NCI-H146 treated with DMSO at 0.1 percent for 48 hours (cell line): ENCODE results near the gene CCDC175.

Experiments
- DNase-seq: peaks from one replicate; lab custom pipeline; 2025; ENCODE audit not compliant: unreplicated experiment; lab: John Stamatoyannopoulos, UW

The CCDC175 gene

DNA sequence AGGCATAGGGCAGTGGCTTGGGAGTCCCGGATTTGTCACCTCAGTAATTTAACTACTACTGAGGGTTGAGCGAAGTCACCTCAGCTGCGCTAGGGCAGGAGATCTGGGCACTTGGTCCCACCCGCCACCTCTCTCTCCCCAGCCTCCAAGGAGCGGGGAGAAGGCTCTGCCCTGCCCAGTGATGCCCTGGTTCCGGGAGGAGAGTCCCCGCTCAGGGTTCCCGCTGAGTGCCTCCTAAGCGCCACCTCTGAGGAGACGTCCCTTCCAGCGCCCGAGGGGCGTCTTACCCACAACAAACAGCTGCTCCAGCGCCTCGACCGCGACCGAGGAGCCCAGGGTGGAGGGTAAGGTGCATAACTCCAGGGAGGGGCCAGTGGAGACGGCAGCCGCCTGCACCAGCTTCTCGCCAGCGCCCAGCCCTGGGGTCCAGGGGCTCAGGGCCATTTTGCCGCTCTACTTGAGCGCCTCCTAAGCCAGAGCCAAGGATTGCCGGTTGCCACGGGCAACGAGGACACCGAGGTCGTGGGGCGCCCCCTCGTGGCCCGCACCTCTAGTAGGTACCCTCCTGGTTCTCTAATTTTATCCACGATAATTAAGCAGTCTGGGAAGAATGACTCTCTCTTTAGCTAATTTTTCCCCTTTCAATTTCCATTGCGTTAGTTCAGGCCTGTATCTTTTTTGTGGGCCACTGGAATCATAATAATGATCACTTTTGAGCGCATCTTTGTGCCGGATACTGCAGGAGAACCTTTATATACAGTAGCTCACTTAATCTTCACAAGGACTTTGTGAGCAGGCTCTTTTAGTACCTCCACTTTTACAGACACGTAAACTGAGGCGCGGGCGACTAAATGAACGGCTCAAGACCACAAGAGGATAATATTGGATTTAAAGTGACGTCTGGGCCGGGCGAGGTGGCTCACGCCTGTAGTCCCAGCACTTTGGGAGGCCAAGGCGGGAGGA, at the start of gene CCDC175:
Gene CCDC175, minus strand, starts transcription at position 481 of the 963 bp plus-strand sequence. Its CDS starts 37 bp downstream, at position 444.
- DNase-seq, result peak; percentile 60

DNA sequence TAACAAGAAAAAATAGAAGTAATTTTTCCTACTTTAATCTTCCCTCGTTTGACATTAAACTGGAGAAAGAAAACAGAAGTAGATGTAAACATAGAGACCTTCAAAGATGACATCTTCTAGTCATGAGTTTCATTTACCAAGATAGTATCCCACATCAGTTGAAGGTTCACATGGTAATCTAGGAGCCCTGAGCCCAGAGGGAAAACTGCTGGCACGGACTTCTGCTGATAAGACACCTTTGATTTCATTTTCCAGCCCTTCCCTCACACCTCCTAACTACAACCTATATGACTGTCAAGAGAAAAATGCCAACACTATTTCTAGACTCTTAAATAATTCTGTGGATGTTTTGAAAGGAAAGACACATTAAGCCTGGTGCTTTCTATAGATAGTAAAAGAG, 46.0 kb upstream of the CCDC175 start:
- DNase-seq, result no peak

DNA sequence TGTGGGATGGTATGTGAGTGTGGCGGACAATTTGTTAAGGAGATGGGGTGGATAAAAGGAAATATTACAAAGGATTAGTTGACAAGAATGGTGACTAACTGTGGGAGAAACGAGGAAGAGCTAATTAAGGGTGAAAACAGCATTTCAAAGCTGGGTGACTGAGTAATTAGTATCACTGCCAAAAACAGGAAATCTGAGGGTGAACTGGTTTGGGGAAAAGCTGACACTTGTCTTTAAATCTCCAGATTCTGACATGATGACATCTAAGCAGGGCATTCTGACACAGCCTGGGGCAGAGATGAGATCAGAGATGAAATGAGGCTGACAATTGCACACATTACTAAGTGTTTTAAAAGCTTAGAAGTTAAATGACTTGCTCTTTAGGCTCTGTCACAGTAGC, 42.4 kb upstream of the CCDC175 start:
- DNase-seq, result no peak

DNA sequence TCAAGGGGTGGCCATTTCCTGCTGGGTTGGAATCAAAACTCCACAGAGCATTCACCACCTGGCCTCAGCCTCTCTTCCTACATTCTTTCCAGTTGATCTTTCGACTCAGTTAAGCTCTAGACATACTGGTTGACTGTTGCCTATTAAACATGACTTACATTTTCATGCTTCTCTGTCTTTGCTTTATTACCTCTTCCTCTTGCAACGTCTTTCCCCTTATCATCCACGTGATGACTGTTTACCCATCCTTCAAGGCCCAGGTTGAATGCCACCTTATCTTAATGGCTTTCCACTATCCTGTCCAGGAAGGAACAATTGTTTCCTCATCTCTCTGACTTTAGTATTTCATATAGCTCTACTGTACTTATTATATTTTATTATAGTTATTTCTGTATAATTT, 24.4 kb upstream of the CCDC175 start:
- DNase-seq, result no peak

DNA sequence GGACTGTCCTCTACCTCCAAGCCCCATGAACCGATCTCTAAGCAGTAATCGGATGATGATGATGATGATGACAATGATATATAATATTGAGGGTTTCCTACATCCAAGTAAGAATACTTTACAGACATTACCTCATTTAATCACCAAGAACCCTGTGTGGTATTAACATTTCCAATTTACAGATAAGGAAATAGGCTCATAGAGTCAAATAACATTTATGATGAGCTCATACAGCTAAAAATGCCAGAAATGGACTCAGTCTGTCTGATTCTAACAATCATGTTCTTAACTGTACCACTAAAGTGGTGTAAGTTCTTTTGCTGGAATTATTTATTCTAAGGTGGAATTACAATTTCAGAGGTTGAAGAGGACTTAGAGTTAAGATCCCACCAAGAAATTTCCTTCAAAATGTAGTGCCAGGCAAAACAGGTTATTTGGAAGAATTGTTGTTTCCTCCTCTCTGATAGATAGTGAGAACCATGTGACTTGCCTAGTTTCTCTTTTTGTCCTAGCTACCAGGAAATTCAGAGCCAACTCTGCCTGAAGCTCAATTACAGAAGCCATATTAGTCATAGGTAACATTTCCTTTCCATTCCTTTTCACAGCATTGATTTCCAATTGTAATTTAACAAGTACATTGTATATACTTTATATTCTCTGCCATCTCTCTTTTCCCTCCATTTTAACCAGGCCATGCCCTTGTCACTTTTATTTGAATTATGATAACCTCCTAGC, 23.8 kb upstream of the CCDC175 start:
- no peak for DNase-seq

DNA sequence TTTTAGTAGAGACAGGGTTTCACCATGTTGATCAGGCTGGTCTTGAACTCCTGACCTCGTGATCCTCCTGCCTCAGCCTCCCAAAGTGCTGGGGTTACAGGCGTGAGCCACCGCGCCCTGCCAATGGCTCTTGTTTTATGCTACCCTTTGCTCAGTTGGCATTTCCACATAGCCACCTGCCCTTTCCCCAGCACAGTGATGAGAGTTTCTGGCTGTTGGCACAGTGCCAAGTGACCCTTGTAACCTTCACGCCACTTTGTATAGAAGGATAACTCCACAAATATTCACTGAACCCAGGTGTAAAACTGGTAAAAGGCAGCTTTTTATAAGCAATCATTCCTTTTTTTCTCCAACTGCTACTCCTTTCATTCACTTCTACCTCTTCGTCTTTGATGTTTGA, 18.5 kb upstream of the CCDC175 start:
- peak; percentile 3 for DNase-seq

DNA sequence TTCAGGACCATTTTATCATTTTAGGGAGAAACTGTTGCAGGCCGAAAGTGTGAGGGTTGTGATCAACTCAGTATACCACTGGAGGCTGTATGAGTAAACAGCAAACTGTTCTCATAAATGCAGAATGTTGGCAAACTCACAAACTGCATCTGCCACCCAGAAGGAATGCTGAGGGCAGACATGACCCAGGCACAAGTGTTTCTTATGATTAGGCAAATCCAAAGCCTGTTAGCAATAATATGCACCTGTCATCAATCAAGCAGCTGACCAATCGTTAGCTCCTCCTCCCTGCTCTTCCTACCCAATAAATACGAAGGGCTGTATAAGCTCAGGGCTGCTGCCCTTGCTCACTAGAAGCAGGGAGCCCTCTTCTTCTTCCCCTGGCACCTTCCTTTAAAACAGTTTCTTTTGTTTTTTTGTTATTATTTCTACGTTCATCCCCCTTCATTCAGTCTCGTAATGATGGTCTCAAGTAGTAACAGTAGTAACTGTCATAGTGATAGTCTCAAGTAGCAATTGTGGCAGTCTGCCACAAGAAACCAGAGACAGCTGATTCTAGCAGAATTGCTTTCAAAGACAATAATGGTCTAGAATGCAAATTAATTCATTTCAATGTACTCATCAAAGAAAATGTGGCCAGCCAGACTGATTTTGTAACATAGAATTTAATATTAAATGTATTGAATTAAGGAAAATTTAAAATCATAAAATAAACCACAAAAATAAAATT, 15.2 kb upstream of the CCDC175 start:
- no peak for DNase-seq

DNA sequence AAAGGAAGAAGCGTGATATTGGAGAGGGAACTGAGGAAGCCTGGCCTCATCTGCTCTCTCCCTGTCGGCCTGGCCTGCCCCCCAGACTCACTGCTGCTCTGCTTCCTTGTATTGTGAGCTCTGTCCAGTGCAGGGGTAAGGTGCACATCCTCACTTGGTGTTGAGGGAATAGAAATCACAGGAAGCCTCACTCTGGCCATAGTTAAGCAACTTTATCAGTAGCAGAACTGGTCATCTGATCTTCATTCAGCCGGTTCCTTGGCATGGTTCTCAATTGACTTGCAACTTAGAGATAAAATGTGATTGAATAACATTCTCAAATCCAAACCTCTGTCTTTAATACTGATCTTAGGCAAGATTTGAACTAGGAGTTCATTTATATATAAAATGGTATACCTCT, 11.5 kb upstream of the CCDC175 start:
- no peak for DNase-seq

DNA sequence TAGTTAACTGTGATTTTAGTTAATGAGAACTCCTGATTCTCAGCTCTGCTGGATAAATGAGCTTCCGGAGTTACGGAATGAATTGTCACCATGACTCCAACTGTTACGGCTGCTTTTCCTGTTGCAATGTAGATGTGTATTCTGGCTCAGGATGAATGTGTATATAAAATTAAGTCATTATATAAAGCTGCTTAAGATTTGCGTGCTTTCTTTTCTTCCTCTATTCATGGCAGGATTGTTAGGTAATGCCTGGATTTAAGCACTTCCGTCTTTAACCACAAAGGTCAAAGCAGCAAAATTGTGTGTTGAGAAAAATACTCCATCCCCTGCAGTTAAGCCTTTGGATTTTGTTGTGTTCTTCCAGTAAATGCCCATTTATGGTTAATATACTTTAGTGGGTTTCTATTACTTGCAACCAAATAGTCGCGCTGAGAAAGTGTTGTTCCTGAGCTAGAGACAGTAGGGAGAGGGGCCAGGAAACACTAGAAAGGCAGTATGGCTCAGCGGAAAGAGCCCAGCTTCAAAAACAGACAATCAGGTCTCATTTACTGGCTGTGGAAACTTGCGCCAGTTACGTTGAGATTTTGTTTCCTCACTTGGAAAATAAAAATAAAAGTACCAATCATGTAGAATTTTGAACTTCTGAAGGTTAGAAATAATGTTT, 9.4 kb upstream of the CCDC175 start:
- no peak for DNase-seq

DNA sequence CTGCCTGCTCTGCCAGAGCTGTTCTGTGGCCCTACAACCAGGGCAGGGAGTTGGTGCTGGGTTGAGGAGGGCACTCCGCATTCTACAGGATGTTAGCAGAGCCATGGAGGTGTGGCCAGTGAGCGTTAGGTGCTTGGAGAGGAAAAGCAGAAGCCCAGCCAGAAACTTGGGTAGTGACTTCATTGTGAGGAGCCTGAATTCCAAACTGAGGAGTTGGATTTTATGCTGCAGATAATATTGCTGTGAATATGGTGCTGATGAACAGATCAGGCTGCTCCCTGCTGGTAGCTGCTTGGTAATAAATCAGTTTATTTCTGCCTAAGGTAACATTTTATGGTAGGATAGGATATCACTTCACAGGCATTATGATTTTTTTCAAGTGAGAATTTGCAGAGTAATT, 7.1 kb upstream of the CCDC175 start:
- no peak for DNase-seq

DNA sequence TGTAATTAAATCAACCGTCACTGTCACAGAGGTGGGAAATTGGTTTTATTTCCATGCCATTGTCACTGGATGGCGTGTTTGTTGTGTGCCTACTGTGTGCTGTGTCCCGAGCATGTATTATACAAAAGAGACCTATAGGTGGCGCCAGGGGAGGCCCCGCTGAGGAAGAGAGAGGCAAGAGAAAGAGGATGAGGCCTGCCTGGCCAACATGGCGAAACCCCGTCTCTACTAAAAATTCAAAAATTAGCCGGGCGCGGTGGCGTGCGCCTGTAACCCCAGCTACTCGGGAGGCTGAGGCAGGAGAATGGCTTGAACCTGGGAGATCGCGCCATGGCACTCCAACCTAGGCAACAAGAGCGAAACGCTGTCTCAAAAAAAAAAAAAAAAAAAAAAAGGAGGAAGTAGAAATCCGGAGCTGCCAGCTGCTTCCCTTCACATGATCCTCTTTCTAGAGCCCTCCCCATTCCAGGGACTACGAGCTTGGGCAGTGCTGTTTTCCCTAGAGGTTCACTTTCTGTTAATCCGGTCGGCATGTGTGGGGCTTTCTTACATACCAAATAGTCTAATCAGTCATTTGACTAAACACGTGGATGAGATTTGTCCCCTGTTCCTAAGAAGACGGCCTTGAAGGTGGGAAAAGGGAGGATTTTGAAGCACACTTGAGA, 6.4 kb upstream of the CCDC175 start:
- DNase-seq, result no peak

DNA sequence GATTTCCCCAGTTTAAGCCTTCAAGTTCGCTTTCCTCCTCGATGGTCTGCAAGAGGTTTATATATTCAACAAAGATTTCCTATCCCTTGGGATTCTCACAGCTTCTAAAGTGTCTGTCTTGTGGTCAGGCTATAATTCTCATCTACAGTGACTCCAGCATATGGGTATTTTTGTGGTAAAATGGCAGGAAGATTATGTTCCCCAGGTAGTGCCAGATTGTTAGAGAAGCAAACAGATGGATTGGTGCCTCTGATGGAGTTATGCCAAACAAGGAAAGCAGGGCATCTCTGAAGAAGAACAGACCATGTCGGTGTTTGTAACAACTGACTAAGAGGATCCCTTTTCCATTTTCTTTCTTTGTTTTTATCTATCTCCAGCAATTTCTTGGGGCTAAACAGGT, 5.5 kb upstream of the CCDC175 start:
- no peak for DNase-seq

DNA sequence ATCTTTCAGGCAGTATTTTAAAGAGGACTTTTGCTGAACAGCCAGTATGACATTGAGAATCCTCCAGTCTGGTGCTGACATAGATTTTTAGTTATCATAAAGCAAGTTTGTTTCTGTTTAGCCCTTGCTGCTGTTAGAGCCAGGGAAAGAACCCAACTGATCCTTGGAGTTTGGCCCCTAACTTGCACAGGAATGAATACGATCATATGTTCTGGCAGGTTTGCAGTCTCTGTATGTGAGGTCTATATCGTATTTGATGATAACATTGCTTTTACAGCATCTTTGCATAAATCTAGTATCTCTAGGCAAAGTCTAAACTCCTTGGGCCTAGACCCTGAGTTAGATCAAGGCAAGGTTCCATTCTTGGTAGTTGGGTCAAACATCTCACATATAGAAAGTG, 4.3 kb upstream of the CCDC175 start:
- no peak for DNase-seq

DNA sequence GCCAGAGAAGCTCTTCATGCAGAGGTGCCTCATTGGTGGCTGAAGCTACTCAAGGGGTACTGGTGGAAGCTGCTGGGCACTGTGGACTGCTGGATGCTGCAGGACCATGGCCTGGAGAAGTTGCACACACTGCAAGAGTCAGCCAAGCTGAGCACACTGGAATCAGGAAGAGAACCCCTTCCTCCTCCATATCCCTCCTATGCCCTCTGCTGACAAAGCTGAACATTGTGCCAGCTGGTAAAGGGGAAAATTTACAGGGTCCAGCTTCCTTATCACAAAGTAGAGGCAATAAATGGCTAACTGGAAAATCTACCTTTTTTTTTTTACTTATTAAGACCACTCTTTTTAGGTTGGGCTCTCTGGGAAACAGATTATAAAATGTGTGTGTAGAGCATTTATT, 6.5 kb downstream of the CCDC175 start:
- DNase-seq, result peak; percentile 3

DNA sequence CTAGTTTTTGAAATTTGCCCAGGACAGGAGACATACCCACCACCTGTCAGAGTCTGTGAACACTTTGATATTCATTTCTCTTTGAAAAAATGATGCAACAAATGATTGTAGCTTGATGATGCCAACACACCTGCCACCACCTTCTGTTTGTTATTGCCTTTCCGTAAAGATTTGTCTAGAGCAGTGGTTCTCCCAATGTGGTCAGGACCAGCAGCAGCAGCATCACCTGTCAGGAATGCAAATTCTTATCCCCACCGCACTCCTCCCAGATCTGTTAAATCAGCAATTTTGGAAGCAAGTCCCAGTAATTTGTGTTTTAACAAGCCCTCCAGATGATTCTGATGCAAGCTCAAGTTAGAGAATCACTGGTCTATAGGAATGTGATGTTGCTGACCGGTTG, 9.9 kb downstream of the CCDC175 start:
- DNase-seq, result peak; percentile 48

DNA sequence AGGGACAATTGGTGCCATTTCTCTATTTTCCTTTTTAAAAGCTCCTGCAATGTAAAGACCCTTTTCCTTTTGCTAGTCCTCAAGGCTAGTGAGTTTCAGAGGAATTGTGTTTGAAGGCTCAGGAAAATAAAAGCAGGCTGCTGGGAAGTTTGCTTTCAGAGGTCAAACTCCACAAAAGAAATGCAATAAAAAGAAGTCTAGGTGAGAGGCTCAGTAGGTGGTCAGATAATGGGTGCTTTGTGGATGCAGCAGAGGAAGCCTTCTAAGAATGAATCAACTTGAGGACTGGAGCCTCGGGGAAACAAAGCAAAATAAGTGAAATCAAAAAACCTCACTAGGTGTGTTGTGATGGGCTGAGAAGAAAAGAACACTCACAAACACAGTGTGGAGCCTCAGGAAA, 10.3 kb downstream of the CCDC175 start:
- DNase-seq, result peak; percentile 48

DNA sequence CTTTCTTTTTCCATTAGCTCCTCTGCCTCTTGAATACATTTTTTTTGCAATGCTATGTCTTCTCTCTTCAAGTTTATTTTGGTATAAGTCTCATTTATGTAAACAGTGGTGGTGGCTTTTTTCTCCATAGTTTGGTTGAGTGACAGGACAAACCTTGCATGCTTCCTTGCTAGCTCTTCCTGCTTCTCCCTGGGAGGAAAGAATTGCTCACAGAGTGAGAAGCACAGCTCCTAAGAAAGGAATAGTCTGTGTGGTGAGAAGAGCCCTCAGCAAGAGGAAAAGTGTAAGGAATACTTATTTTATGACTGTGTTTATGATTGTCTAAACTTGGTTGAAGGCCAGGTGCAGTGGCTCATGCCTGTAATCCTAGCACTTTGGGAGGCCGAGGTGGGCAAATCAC, 11.5 kb downstream of the CCDC175 start:
- DNase-seq, result no peak

DNA sequence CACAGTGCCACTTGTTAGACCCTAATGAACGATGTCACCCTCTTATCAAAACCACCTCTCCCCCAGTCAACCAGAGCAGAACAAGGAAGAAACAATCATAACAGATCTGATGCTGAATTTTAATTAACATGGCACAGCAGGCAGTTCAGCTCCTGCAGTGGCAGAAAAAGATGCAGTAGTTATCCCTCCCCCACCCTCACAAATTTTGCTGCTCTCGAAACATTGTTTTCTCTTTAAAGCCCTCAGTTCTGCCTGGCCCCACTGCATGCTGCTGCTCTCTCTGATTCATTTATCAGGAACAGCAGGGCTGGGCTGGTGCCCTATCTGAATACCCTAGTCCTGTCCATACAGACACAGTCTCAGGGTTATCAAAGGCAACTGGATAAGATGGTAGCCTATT, 12.2 kb downstream of the CCDC175 start:
- peak; percentile 28 for DNase-seq

DNA sequence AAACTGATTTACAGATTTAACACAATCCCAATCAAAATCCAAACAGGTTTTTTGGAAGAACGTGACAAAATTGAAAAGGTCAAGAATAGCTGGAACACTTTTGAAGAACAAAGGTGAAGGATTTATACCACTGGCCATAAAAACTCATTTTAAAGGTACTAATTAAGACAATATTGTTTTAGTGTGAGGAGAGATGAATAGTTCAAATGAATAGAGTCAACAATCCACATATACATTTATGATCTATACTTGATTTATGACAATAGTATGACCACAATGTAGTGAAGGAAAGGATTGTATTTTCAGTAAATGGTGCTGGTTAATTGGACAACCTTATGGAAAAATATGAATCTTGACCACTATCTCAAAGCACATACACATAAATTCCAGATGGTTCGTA, 29.3 kb downstream of the CCDC175 start:
- DNase-seq, result no peak

DNA sequence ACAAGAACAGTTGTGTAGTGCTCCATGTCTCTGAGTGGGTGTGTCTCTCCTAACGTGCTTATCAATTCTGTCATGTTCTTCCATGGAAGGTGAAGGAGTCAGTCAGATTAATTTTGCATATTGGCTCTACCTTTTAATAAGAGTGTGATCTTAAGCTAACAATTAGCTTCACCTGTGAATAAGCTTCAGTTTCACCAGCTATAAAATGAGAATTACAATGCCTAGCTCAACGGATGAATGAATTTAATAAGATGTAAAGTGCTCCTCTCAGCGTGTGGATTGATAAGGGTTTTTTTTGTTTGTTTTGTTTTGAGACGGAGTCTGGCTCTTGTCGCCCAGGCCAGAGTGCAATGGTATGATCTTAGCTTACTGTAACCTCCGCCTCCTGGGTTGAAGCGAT, 32.7 kb downstream of the CCDC175 start:
- DNase-seq, result peak; percentile 65
